ENCODE data around the gene HAUS6. TPM values are rescaled to one million over a fixed set of nuclear protein-coding genes. Genes with fewer than 3 reads are reported as not detected.
"Not testable (repeated sequence)": the region's sequence is repeated elsewhere in the genome, so short reads cannot be mapped to it uniquely, and the experiment has no call there.

Gene HAUS6
- total RNA-seq, 1 donor from 2014 or later, result 18.3 TPM

DNA sequence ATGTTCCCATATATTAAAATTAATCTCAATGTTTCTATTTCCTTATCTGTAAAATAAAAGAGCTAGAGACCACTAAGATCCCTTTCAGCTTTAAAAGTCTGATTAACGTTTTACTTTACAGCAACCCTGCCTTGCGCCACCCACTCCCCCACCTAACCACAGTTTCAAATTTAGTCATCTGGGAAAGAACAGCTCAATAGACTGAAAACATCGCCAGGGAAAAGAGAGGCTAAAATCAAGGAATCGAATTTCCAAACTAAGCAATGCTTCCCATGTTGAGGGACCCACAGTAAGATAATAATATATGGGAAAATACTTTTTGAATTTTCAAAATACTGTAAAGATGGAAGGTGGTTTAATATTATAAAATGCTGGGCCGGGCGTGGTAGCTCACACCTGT lies 76.3 kb downstream of the HAUS6 start:
- Mint-ChIP-seq H3K27me3 (ENCODE audit: unreplicated experiment) (peaks cover 8% of the 10 kb centered on the region), H3K9me3 (ENCODE audit: unreplicated experiment) (peaks cover 6% of the 10 kb centered on the region), H3K36me3 (ENCODE audit: unreplicated experiment) (no peaks in the 10 kb centered on the region), H3K4me1 (ENCODE audit: low read depth, unreplicated experiment) (peaks cover 2% of the 10 kb centered on the region), H3K27ac (ENCODE audit: unreplicated experiment) (no peak overlapping the region), H3K4me3 (ENCODE audit: unreplicated experiment) (no peak overlapping the region)
- TF ChIP-seq, protein P1, sequence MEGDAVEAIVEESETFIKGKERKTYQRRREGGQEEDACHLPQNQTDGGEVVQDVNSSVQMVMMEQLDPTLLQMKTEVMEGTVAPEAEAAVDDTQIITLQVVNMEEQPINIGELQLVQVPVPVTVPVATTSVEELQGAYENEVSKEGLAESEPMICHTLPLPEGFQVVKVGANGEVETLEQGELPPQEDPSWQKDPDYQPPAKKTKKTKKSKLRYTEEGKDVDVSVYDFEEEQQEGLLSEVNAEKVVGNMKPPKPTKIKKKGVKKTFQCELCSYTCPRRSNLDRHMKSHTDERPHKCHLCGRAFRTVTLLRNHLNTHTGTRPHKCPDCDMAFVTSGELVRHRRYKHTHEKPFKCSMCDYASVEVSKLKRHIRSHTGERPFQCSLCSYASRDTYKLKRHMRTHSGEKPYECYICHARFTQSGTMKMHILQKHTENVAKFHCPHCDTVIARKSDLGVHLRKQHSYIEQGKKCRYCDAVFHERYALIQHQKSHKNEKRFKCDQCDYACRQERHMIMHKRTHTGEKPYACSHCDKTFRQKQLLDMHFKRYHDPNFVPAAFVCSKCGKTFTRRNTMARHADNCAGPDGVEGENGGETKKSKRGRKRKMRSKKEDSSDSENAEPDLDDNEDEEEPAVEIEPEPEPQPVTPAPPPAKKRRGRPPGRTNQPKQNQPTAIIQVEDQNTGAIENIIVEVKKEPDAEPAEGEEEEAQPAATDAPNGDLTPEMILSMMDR (IDR thresholded peaks at IDR 0.05; ENCODE audit: partially characterized antibody, unreplicated experiment), result no peak
- DNase-seq, result no peak

DNA sequence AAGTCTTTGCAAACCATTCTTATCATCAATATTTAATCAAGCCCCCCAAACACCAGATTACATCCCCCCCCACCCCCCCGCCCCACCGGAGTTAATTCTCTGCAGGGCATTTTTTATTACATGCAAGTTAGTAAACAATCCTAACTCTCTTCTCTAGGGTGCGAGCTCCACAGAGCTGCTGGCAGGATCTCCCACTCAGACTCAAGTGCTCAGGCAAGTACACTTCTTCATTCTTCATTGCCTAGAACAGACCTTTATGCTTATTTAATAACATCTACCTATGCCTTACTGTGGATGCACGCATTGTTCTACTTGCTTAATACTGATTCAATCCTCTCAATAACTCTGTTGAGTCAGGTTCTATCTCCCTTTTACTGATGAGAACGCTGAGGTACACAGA lies 79.6 kb downstream of the HAUS6 start:
- TF ChIP-seq, protein P1 (IDR thresholded peaks at IDR 0.05; ENCODE audit: partially characterized antibody, unreplicated experiment), result no peak
- H3K4me3 Mint-ChIP-seq (ENCODE audit: unreplicated experiment), result no peak overlapping the region
- no peaks in the 10 kb centered on the region for H3K4me1 Mint-ChIP-seq (ENCODE audit: low read depth, unreplicated experiment)
- no peak for DNase-seq
- H3K27me3 Mint-ChIP-seq (ENCODE audit: unreplicated experiment), result peaks cover 4% of the 10 kb centered on the region
- no peaks in the 10 kb centered on the region for H3K9me3 Mint-ChIP-seq (ENCODE audit: unreplicated experiment)
- no peaks in the 10 kb centered on the region for H3K36me3 Mint-ChIP-seq (ENCODE audit: unreplicated experiment)
- H3K27ac Mint-ChIP-seq (ENCODE audit: unreplicated experiment), result no peak overlapping the region

GRCh38 chr9:19022206-19022605 lies 80.5 kb downstream of the HAUS6 start:
- TF ChIP-seq, protein P1 (IDR thresholded peaks at IDR 0.05; ENCODE audit: partially characterized antibody, unreplicated experiment), result no peak
- Mint-ChIP-seq H3K36me3 (ENCODE audit: unreplicated experiment) (no peaks in the 10 kb centered on the region), H3K4me3 (ENCODE audit: unreplicated experiment) (no peak overlapping the region), H3K27ac (ENCODE audit: unreplicated experiment) (no peak overlapping the region), H3K27me3 (ENCODE audit: unreplicated experiment) (peaks cover 4% of the 10 kb centered on the region), H3K9me3 (ENCODE audit: unreplicated experiment) (no peaks in the 10 kb centered on the region), H3K4me1 (ENCODE audit: low read depth, unreplicated experiment) (no peaks in the 10 kb centered on the region)
- DNase-seq, result no peak

- H3K9me3 Mint-ChIP-seq (ENCODE audit: unreplicated experiment); H3K4me1 Mint-ChIP-seq (ENCODE audit: low read depth, unreplicated experiment); DNase-seq; H3K27me3 Mint-ChIP-seq (ENCODE audit: unreplicated experiment); H3K4me3 Mint-ChIP-seq (ENCODE audit: unreplicated experiment); H3K27ac Mint-ChIP-seq (ENCODE audit: unreplicated experiment); H3K36me3 Mint-ChIP-seq (ENCODE audit: unreplicated experiment): not testable (repeated sequence)
Observed at GRCh38 chr9:19021649-19022048, 81.1 kb downstream of the HAUS6 start.

- no peaks in the 10 kb centered on the region for H3K36me3 Mint-ChIP-seq (ENCODE audit: unreplicated experiment)
- no peak overlapping the region for H3K4me3 Mint-ChIP-seq (ENCODE audit: unreplicated experiment)
- H3K27me3 Mint-ChIP-seq (ENCODE audit: unreplicated experiment), result peaks cover 4% of the 10 kb centered on the region
- H3K27ac Mint-ChIP-seq (ENCODE audit: unreplicated experiment), result no peak overlapping the region
- no peak for DNase-seq
- no peaks in the 10 kb centered on the region for H3K9me3 Mint-ChIP-seq (ENCODE audit: unreplicated experiment)
- TF ChIP-seq, protein P1 (IDR thresholded peaks at IDR 0.05; ENCODE audit: partially characterized antibody, unreplicated experiment), result no peak
- H3K4me1 Mint-ChIP-seq (ENCODE audit: low read depth, unreplicated experiment), result no peaks in the 10 kb centered on the region
Observed at GRCh38 chr9:19020886-19021455, 81.7 kb downstream of the HAUS6 start.
